H9 (cell line): ENCODE data around the gene POU2AF3. TPM values are rescaled to one million over a fixed set of nuclear protein-coding genes. Genes with fewer than 3 reads are reported as not detected.

Source experiments
- DNase-seq: peaks from one replicate; pipeline ENCODE4 v3.0.0-alpha.2; 2017
- H2AFZ ChIP-seq: one replicate; pipeline ENCODE4 v1.6.1; 2013; ENCODE audit warnings: mild to moderate bottlenecking, low read length, control low read depth, moderate library complexity
- H2AK5ac ChIP-seq: 2 replicates; pipeline ENCODE4 v1.6.1; 2013; ENCODE audit warnings: low read length, control low read depth, mixed read lengths; ENCODE audit not compliant: insufficient read length
- H2BK120ac ChIP-seq: one replicate; pipeline ENCODE4 v1.6.1; 2013; ENCODE audit warnings: low read depth, mild to moderate bottlenecking, low read length, control low read depth, inconsistent platforms; ENCODE audit not compliant: poor library complexity, severe bottlenecking
- H2BK12ac ChIP-seq: 2 replicates; pipeline ENCODE4 v1.6.1; 2013; ENCODE audit warnings: low read length, control low read depth, mixed read lengths, low read depth; ENCODE audit not compliant: insufficient read length
- H2BK15ac ChIP-seq: 2 replicates; pipeline ENCODE4 v1.6.1; 2013; ENCODE audit warnings: low read depth, low read length, control low read depth
- H2BK20ac ChIP-seq: one replicate; pipeline ENCODE4 v1.6.1; 2013; ENCODE audit warnings: low read depth, mild to moderate bottlenecking, low read length, control low read depth, inconsistent platforms; ENCODE audit not compliant: poor library complexity, severe bottlenecking
- H2BK5ac ChIP-seq: 2 replicates; pipeline ENCODE4 v1.6.1; 2013; ENCODE audit warnings: low read length, control low read depth, mixed read lengths; ENCODE audit not compliant: insufficient read length
- H3K14ac ChIP-seq: 2 replicates; pipeline ENCODE4 v1.6.1; 2013; ENCODE audit warnings: low read length, control low read depth; ENCODE audit not compliant: insufficient read depth
- H3K18ac ChIP-seq: 2 replicates; pipeline ENCODE4 v1.6.1; 2013; ENCODE audit warnings: low read depth, mild to moderate bottlenecking, mixed read lengths, low read length, control low read depth; ENCODE audit not compliant: insufficient read length
- H3K23ac ChIP-seq: 2 replicates; pipeline ENCODE4 v1.6.1; 2013; ENCODE audit warnings: low read length, control low read depth, mixed read lengths, low read depth; ENCODE audit not compliant: insufficient read length
- H3K23me2 ChIP-seq: 2 replicates; pipeline ENCODE4 v1.6.1; 2013; ENCODE audit warnings: low read depth, mild to moderate bottlenecking, mixed read lengths, low read length, control low read depth; ENCODE audit not compliant: insufficient read length, poor library complexity, severe bottlenecking
- H3K27ac ChIP-seq: 2 replicates; pipeline ENCODE4 v1.5.1; 2013; ENCODE audit warnings: low read length, control low read depth, mixed read lengths, low read depth; ENCODE audit not compliant: insufficient read length
- H3K27me3 ChIP-seq: 2 replicates; pipeline ENCODE4 v1.6.1; 2013; ENCODE audit warnings: low read length, control low read depth, inconsistent platforms; ENCODE audit not compliant: insufficient read depth
- H3K4ac ChIP-seq: 2 replicates; pipeline ENCODE4 v1.6.1; 2013; ENCODE audit warnings: low read depth, mild to moderate bottlenecking, control low read depth, inconsistent platforms, low read length, moderate library complexity
- H3K4me1 ChIP-seq: 2 replicates; pipeline ENCODE4 v1.6.1; 2013; ENCODE audit warnings: low read length, control low read depth, inconsistent platforms; ENCODE audit not compliant: insufficient read depth
- H3K4me2 ChIP-seq: 2 replicates; pipeline ENCODE4 v1.6.1; 2013; ENCODE audit warnings: low read length, control low read depth, mixed read lengths; ENCODE audit not compliant: insufficient read length, insufficient read depth
- H3K56ac ChIP-seq: 2 replicates; pipeline ENCODE4 v1.6.1; 2013; ENCODE audit warnings: low read depth, mild to moderate bottlenecking, mixed read lengths, low read length, control low read depth; ENCODE audit not compliant: insufficient read length
- H3K79me1 ChIP-seq: 2 replicates; pipeline ENCODE4 v1.6.1; 2013; ENCODE audit warnings: low read depth, mild to moderate bottlenecking, moderate library complexity, low read length, control low read depth, inconsistent platforms; ENCODE audit not compliant: insufficient read depth, poor library complexity, severe bottlenecking
- H3K79me2 ChIP-seq: 2 replicates; pipeline ENCODE4 v1.6.1; 2013; ENCODE audit warnings: low read length, control low read depth, inconsistent platforms; ENCODE audit not compliant: insufficient read depth
- H3K9ac ChIP-seq: 2 replicates; pipeline ENCODE4 v1.6.1; 2013; ENCODE audit warnings: low read length, control low read depth, mixed read lengths; ENCODE audit not compliant: insufficient read length; ENCODE audit errors: extremely low read depth
- H3K9me3 ChIP-seq: one replicate; pipeline ENCODE4 v1.6.1; 2013; ENCODE audit warnings: low read depth, low read length, inconsistent platforms; ENCODE audit not compliant: control insufficient read depth
- H3T11ph ChIP-seq: one replicate; pipeline ENCODE4 v1.6.1; 2013; ENCODE audit warnings: mild to moderate bottlenecking, low read length, control low read depth, inconsistent platforms
- H4K20me1 ChIP-seq: one replicate; pipeline ENCODE4 v1.6.1; 2013; ENCODE audit not compliant: control insufficient read depth, insufficient read length, insufficient read depth
- H4K5ac ChIP-seq: 2 replicates; pipeline ENCODE4 v1.6.1; 2013; ENCODE audit warnings: low read depth, mild to moderate bottlenecking, mixed read lengths, low read length, control low read depth; ENCODE audit not compliant: insufficient read length
- H4K8ac ChIP-seq: replicated peaks from 2 replicates; pipeline ENCODE4 v1.6.1; 2013; ENCODE audit warnings: low read length, control low read depth, mixed read lengths, low read depth; ENCODE audit not compliant: insufficient read length
- H4K91ac ChIP-seq: 2 replicates; pipeline ENCODE4 v1.6.1; 2013; ENCODE audit warnings: low read depth, mild to moderate bottlenecking, moderate library complexity, mixed read lengths, low read length, control low read depth; ENCODE audit not compliant: insufficient read length
- H3K27ac Mint-ChIP-seq, 3 experiments: 2 replicates in 2 of 3; 3 replicates in 1 of 3; pipeline ENCODE4 v1.8.0; 2020 to 2021; ENCODE audit warnings: mixed read lengths in 3 of 3, mild to moderate bottlenecking in 1 of 3, moderate library complexity in 1 of 3
- H3K27me3 Mint-ChIP-seq: 2 replicates; pipeline ENCODE4 v1.8.0; 2021; ENCODE audit warnings: low read depth, mild to moderate bottlenecking, moderate library complexity, mixed read lengths
- H3K36me3 Mint-ChIP-seq, 3 experiments: 2 replicates in 2 of 3; 3 replicates in 1 of 3; pipeline ENCODE4 v1.8.0; 2020 to 2021; ENCODE audit warnings: low read depth in 3 of 3, mixed read lengths in 3 of 3; ENCODE audit not compliant: insufficient read depth in 1 of 3
- H3K4me1 Mint-ChIP-seq, 2 experiments: 2 replicates each; pipeline ENCODE4 v1.8.0; 2020; ENCODE audit warnings: mixed read lengths in 2 of 2
- H3K4me3 Mint-ChIP-seq, 2 experiments: 2 replicates in 1 of 2; 3 replicates in 1 of 2; pipeline ENCODE4 v1.8.0; 2020 to 2021; ENCODE audit warnings: mild to moderate bottlenecking in 2 of 2, mixed read lengths in 2 of 2, moderate library complexity in 1 of 2
- H3K9me3 Mint-ChIP-seq, 2 experiments: 2 replicates in 1 of 2; 3 replicates in 1 of 2; pipeline ENCODE4 v1.8.0; 2020; ENCODE audit warnings: mild to moderate bottlenecking in 2 of 2, mixed read lengths in 2 of 2, moderate library complexity in 1 of 2
- CTCF ChIP-seq: fragments of 200-600 bp; sonication (generic); conservative IDR thresholded peaks from 3 replicates; pipeline ENCODE4 v1.8.0; 2021; ENCODE audit warnings: antibody characterized with exemption, mild to moderate bottlenecking
- WGBS: extraction: QIAGEN DNeasy Blood & Tissue Kit; methylation state at CpG from one replicate; pipeline ENCODE4 v1.1.7; 2013; ENCODE audit warnings: missing lambda C conversion rate, low lambda C conversion rate, mixed read lengths; ENCODE audit not compliant: insufficient read length; ENCODE audit errors: extremely low coverage; 5-methylcytosine and 5-hydroxymethylcytosine counted together
- total RNA-seq: library from RNA; stranded (reverse); gene quantifications from 2 replicates; pipeline ENCODE4 v1.2.1, GENCODE V29; 2021

The POU2AF3 gene
- total RNA-seq, 1 experiment from 2014 or later: 0.52 TPM

GRCh38 chr11:111325259-111325658 lies 26.9 kb downstream of the POU2AF3 start:
- Mint-ChIP-seq H3K4me3 (no peak overlapping the region), H3K4me1 (peaks cover 3 to 4% of the 10 kb centered on the region in 2 experiments; a peak in 3 of 4 replicates), H3K27me3 (no peaks in the 10 kb centered on the region; the same call in 1 of the 2 replicates), H3K9me3 (no peaks in the 10 kb centered on the region), H3K27ac (no peak overlapping the region), H3K36me3 (no peaks in the 10 kb centered on the region)
- no peak overlapping the region for H3K18ac ChIP-seq
- H3K27ac ChIP-seq: no peak overlapping the region
- H2BK12ac ChIP-seq: no peak overlapping the region
- no peak for TF ChIP-seq CTCF
- H3K9ac ChIP-seq: no peak overlapping the region
- no peak overlapping the region for H3K56ac ChIP-seq
- H3K23ac ChIP-seq: no peak overlapping the region
- no peak overlapping the region for H3K14ac ChIP-seq
- H2AFZ ChIP-seq: no peak overlapping the region
- no CpG with 5 or more reads among the region's 5 CpGs for WGBS
- peaks cover 2% of the 10 kb centered on the region for H4K20me1 ChIP-seq
- H3K79me2 ChIP-seq: no peaks in the 10 kb centered on the region
- H2BK5ac ChIP-seq: no peak overlapping the region
- no peaks in the 10 kb centered on the region for H3K23me2 ChIP-seq
- H2BK20ac ChIP-seq: no peak overlapping the region
- no peak overlapping the region for H2AK5ac ChIP-seq
- no peak overlapping the region for H2BK15ac ChIP-seq
- H3K27me3 ChIP-seq: no peaks in the 10 kb centered on the region
- no peaks in the 10 kb centered on the region for H3K9me3 ChIP-seq
- no peak overlapping the region for H4K8ac ChIP-seq
- no peak overlapping the region for H4K5ac ChIP-seq
- no peak overlapping the region for H3K4me2 ChIP-seq
- no peak overlapping the region for H2BK120ac ChIP-seq
- no peak for DNase-seq
- no peak overlapping the region for H4K91ac ChIP-seq
- H3T11ph ChIP-seq: no peak overlapping the region
- H3K4ac ChIP-seq: no peak overlapping the region
- H3K79me1 ChIP-seq: no peaks in the 10 kb centered on the region
- no peaks in the 10 kb centered on the region for H3K4me1 ChIP-seq
